DMS114 treated with DMSO at 0.1 percent for 48 hours (cell line): ENCODE data around the gene PDXK.

Experiments
- DNase-seq: peaks from one replicate; lab custom pipeline; 2025; ENCODE audit not compliant: unreplicated experiment; lab: John Stamatoyannopoulos, UW

PDXK gene

GRCh38 chr21:43762303-43763128 lies 43.6 kb downstream of the PDXK start:
- no peak for DNase-seq

GRCh38 chr21:43763901-43764523 lies 45.1 kb downstream of the PDXK start:
- no peak for DNase-seq

GRCh38 chr21:43764576-43765495 lies 45.9 kb downstream of the PDXK start:
- no peak for DNase-seq

GRCh38 chr21:43766734-43767497 lies 48.0 kb downstream of the PDXK start:
- DNase-seq: no peak

- DNase-seq: no peak
Observed at GRCh38 chr21:43767498-43767983, 48.6 kb downstream of the PDXK start.

GRCh38 chr21:43767984-43768867 lies 49.3 kb downstream of the PDXK start:
- DNase-seq: no peak

GRCh38 chr21:43768868-43769167 lies 49.9 kb downstream of the PDXK start:
- no peak for DNase-seq

- no peak for DNase-seq
Observed at GRCh38 chr21:43769325-43769958, 50.5 kb downstream of the PDXK start.

GRCh38 chr21:43770066-43770655 lies 51.2 kb downstream of the PDXK start:
- DNase-seq: no peak

GRCh38 chr21:43771199-43771675 lies 52.3 kb downstream of the PDXK start:
- DNase-seq: no peak

GRCh38 chr21:43771698-43772424 lies 52.9 kb downstream of the PDXK start:
- no peak for DNase-seq

GRCh38 chr21:43772425-43772821 lies 53.5 kb downstream of the PDXK start:
- DNase-seq: no peak

- DNase-seq: no peak
Observed at GRCh38 chr21:43774163-43774562, 55.2 kb downstream of the PDXK start.

- DNase-seq: no peak
Observed at GRCh38 chr21:43775190-43775589, 56.3 kb downstream of the PDXK start.

- DNase-seq: no peak
Observed at GRCh38 chr21:43775795-43776430, 57.0 kb downstream of the PDXK start, which contains the start of gene CSTB. Gene CSTB (minus strand): TSS chr21:43776308. CDS start chr21:43776269, 39 bp downstream.

- DNase-seq: no peak
Observed at GRCh38 chr21:43777953-43778352, 59.0 kb downstream of the PDXK start.

- no peak for DNase-seq
Observed at GRCh38 chr21:43778469-43779335, 59.8 kb downstream of the PDXK start.
